Prostate gland (tissue), 2 donors: ENCODE results near the gene SETBP1.

ENCODE experiments used
- POLR2A ChIP-seq: fragments of 450-650 bp; IDR thresholded peaks from one replicate; pipeline ENCODE4 v1.6.1; 2016; ENCODE audit warnings: antibody characterized with exemption, mild to moderate bottlenecking
- POLR2AphosphoS5 ChIP-seq: sonication (generic); formaldehyde crosslinking; IDR thresholded peaks from one replicate; pipeline ENCODE4 v1.6.1; 2017; ENCODE audit warnings: antibody characterized with exemption
- TF ChIP-seq, protein P1 (sequence below), 4 experiments: fragments of 200-600 bp in 2 of 4; fragments of 450-650 bp in 2 of 4; sonication (generic) in 2 of 4; IDR thresholded peaks; 1 replicate in 3 of 4; 2 replicates in 1 of 4; pipeline ENCODE4 v1.5.1; 2016 to 2019; ENCODE audit warnings: antibody characterized with exemption in 4 of 4, mild to moderate bottlenecking in 2 of 4, moderate library complexity in 2 of 4

DNA sequence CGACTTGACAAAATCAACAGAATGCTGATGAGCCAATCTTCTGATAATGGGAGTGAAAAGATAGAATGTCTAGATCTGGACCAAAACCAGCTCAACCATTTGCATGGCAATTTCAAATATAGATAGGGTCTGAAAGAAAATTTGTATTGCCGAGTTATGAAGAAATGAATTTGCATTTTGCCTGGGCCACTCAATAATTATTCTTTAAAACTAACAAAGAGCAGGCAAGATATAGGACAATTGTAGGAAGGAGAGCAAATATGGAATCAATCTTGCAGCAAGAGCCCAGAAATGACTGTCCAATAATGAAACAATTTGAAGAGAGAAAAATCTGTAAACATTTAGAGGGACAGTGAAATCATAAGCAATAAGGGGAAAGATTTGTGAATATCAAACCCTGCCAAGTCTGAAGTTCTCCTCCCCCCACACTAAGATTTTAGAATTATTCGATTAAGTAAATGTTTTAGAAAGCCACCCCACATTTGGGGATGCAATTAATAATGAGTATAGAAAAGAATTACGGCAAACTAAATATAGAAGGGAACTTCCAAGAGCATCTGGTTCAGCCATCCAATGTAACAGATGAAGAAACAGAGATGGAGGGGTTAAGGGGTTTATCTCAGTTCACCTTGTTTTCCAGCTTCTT, 377.4 kb downstream of the SETBP1 start:
- TF ChIP-seq POLR2A (no peak), POLR2AphosphoS5 (no peak)
- TF ChIP-seq, protein P1, sequence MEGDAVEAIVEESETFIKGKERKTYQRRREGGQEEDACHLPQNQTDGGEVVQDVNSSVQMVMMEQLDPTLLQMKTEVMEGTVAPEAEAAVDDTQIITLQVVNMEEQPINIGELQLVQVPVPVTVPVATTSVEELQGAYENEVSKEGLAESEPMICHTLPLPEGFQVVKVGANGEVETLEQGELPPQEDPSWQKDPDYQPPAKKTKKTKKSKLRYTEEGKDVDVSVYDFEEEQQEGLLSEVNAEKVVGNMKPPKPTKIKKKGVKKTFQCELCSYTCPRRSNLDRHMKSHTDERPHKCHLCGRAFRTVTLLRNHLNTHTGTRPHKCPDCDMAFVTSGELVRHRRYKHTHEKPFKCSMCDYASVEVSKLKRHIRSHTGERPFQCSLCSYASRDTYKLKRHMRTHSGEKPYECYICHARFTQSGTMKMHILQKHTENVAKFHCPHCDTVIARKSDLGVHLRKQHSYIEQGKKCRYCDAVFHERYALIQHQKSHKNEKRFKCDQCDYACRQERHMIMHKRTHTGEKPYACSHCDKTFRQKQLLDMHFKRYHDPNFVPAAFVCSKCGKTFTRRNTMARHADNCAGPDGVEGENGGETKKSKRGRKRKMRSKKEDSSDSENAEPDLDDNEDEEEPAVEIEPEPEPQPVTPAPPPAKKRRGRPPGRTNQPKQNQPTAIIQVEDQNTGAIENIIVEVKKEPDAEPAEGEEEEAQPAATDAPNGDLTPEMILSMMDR (IDR thresholded peaks at IDR 0.05): no peak
